Thymus (tissue), 11 donors: Measurements from ENCODE around the gene TMEM225. TPM values are rescaled to one million over a fixed set of nuclear protein-coding genes. Genes with fewer than 3 reads are reported as not detected.
"Not testable (repeated sequence)": the region's sequence is repeated elsewhere in the genome, so short reads cannot be mapped to it uniquely, and the experiment has no call there.

Experiments
- DNase-seq, 9 donors: peaks; one replicate each; pipeline ENCODE4 v3.0.0-alpha.2; 2013; ENCODE audit warnings: low spot score in 9 of 9, low read depth in 6 of 9, missing footprints in 1 of 9
- H3K27ac ChIP-seq, 2 donors: one replicate each; pipeline ENCODE4 v1.5.1; 2013; ENCODE audit warnings: control low read depth in 1 of 2, low read depth in 1 of 2, low read length in 1 of 2, mild to moderate bottlenecking in 1 of 2, moderate library complexity in 1 of 2
- H3K27me3 ChIP-seq, 2 donors: one replicate each; pipeline ENCODE4 v1.5.1; 2013; ENCODE audit warnings: low read length in 1 of 2; ENCODE audit not compliant: control insufficient read depth in 2 of 2, insufficient read depth in 1 of 2
- H3K36me3 ChIP-seq, 2 donors: one replicate each; pipeline ENCODE4 v1.5.1; 2013; ENCODE audit warnings: low read length in 1 of 2, mild to moderate bottlenecking in 1 of 2, moderate library complexity in 1 of 2; ENCODE audit not compliant: control insufficient read depth in 2 of 2, insufficient read depth in 2 of 2
- H3K4me1 ChIP-seq, 2 donors: one replicate each; pipeline ENCODE4 v1.5.1; 2013; ENCODE audit warnings: low read length in 2 of 2; ENCODE audit not compliant: control insufficient read depth in 2 of 2, insufficient read depth in 2 of 2
- H3K4me3 ChIP-seq, 2 donors: one replicate each; pipeline ENCODE4 v1.5.1; 2013; ENCODE audit warnings: low read length in 2 of 2, control low read depth in 1 of 2, mild to moderate bottlenecking in 1 of 2
- H3K9me3 ChIP-seq, 2 donors: one replicate each; pipeline ENCODE4 v1.5.1; 2013; ENCODE audit warnings: low read length in 1 of 2, mild to moderate bottlenecking in 1 of 2; ENCODE audit not compliant: control insufficient read depth in 2 of 2, insufficient read depth in 1 of 2
- WGBS: extraction: QIAGEN DNeasy Blood & Tissue Kit; methylation state at CpG from one replicate; pipeline ENCODE4 v1.1.7; 2013; 5-methylcytosine and 5-hydroxymethylcytosine counted together
- polyA plus RNA-seq: library from polyadenylated mRNA; stranded (reverse); fragments of 200-250 nt; gene quantifications from one replicate; pipeline ENCODE4 v1.2.3, GENCODE V29; 2013
- total RNA-seq: library from RNA; stranded (reverse); fragments of 120-200 nt; gene quantifications from one replicate; pipeline ENCODE4 v1.2.4, GENCODE V29; 2013
- donor health status: healthy.

Gene TMEM225
- total and polyA plus RNA-seq, 2 donors: not detected

GRCh38 chr11:123880912-123881311 is 4.6 kb downstream of the TMEM225 start:
- Histone ChIP-seq H3K36me3 (no peaks in the 10 kb centered on the region), H3K27ac (no peak overlapping the region)
- 96% methylated on average over 4 of the region's 4 CpGs for WGBS

GRCh38 chr11:123867795-123868194 is 17.7 kb downstream of the TMEM225 start:
- H3K4me1 ChIP-seq, H3K27me3 ChIP-seq, H3K36me3 ChIP-seq, H3K4me3 ChIP-seq, DNase-seq, H3K9me3 ChIP-seq, H3K27ac ChIP-seq: not testable (repeated sequence)
- WGBS: 91% methylated on average over 9 of the region's 9 CpGs

More at GRCh38 chr11:123880912-123881311, 4.6 kb downstream of the TMEM225 start:
- DNase-seq: no peak
- Histone ChIP-seq H3K9me3 (no peaks in the 10 kb centered on the region), H3K4me1 (no peaks in the 10 kb centered on the region), H3K4me3 (no peak overlapping the region), H3K27me3 (no peaks in the 10 kb centered on the region)

- not testable (repeated sequence) for H3K27me3 ChIP-seq, H3K27ac ChIP-seq, H3K9me3 ChIP-seq, H3K4me3 ChIP-seq, H3K4me1 ChIP-seq, DNase-seq, H3K36me3 ChIP-seq
- 79% methylated on average over 7 of the region's 7 CpGs for WGBS
Observed at GRCh38 chr11:123865293-123865692, 20.2 kb downstream of the TMEM225 start.

- 65% methylated on average over 2 of the region's 2 CpGs for WGBS
- Histone ChIP-seq H3K36me3 (no peaks in the 10 kb centered on the region), H3K9me3 (peaks cover 0 to 7% of the 10 kb centered on the region in 2 donors), H3K4me1 (no peaks in the 10 kb centered on the region), H3K4me3 (no peak overlapping the region), H3K27ac (no peak overlapping the region), H3K27me3 (no peaks in the 10 kb centered on the region)
- no peak for DNase-seq
Observed at GRCh38 chr11:123859731-123860130, 25.7 kb downstream of the TMEM225 start.

GRCh38 chr11:123856444-123856843 is 29.0 kb downstream of the TMEM225 start:
- H3K36me3 ChIP-seq: no peaks in the 10 kb centered on the region
- no peaks in the 10 kb centered on the region for H3K27me3 ChIP-seq
- H3K27ac ChIP-seq: no peak overlapping the region
- no peak overlapping the region for H3K4me3 ChIP-seq
- DNase-seq: no peak
- 93% methylated on average over 2 of the region's 2 CpGs for WGBS
- H3K4me1 ChIP-seq: no peaks in the 10 kb centered on the region
- peaks cover 0 to 9% of the 10 kb centered on the region in 2 donors for H3K9me3 ChIP-seq

GRCh38 chr11:123853038-123853437 is 32.4 kb downstream of the TMEM225 start:
- Histone ChIP-seq H3K9me3 (peaks cover 0 to 9% of the 10 kb centered on the region in 2 donors), H3K4me1 (no peaks in the 10 kb centered on the region), H3K27me3 (no peaks in the 10 kb centered on the region), H3K4me3 (no peak overlapping the region), H3K27ac (no peak overlapping the region), H3K36me3 (no peaks in the 10 kb centered on the region)
- 97% methylated on average over 2 of the region's 2 CpGs for WGBS
- no peak for DNase-seq

GRCh38 chr11:123852321-123852720 is 33.1 kb downstream of the TMEM225 start:
- Histone ChIP-seq H3K27me3 (no peaks in the 10 kb centered on the region), H3K27ac (no peak overlapping the region), H3K36me3 (no peaks in the 10 kb centered on the region), H3K4me1 (no peaks in the 10 kb centered on the region), H3K4me3 (no peak overlapping the region), H3K9me3 (peaks cover 0 to 9% of the 10 kb centered on the region in 2 donors)
- no peak for DNase-seq

- Histone ChIP-seq H3K9me3 (peaks cover 0 to 9% of the 10 kb centered on the region in 2 donors), H3K4me1 (no peaks in the 10 kb centered on the region), H3K4me3 (no peak overlapping the region), H3K27me3 (no peaks in the 10 kb centered on the region), H3K27ac (no peak overlapping the region), H3K36me3 (no peaks in the 10 kb centered on the region)
- WGBS: 86% methylated on average over 4 of the region's 4 CpGs
- DNase-seq: no peak
Observed at GRCh38 chr11:123851110-123851509, 34.4 kb downstream of the TMEM225 start.

GRCh38 chr11:123841174-123841573 is 44.3 kb downstream of the TMEM225 start:
- Histone ChIP-seq H3K27me3 (no peaks in the 10 kb centered on the region), H3K4me1 (no peaks in the 10 kb centered on the region), H3K36me3 (no peaks in the 10 kb centered on the region), H3K27ac (no peak overlapping the region), H3K4me3 (no peak overlapping the region), H3K9me3 (no peaks in the 10 kb centered on the region)
- 83% methylated on average over 6 of the region's 6 CpGs for WGBS
- no peak for DNase-seq

GRCh38 chr11:123839131-123839530 is 46.3 kb downstream of the TMEM225 start:
- Histone ChIP-seq H3K27ac (no peak overlapping the region), H3K9me3 (no peaks in the 10 kb centered on the region), H3K4me3 (no peak overlapping the region), H3K27me3 (no peaks in the 10 kb centered on the region), H3K36me3 (no peaks in the 10 kb centered on the region), H3K4me1 (no peaks in the 10 kb centered on the region)
- WGBS: 93% methylated on average over 5 of the region's 5 CpGs
- no peak for DNase-seq
